GM21529 (cell line): Measurements from ENCODE around the gene TPM2.

Experiments
- ATAC-seq: cut with Tn5 transposase; IDR thresholded peaks from one replicate; pipeline ENCODE4 v1.9.1; 2021; ENCODE audit not compliant: unreplicated experiment

TPM2 gene

DNA sequence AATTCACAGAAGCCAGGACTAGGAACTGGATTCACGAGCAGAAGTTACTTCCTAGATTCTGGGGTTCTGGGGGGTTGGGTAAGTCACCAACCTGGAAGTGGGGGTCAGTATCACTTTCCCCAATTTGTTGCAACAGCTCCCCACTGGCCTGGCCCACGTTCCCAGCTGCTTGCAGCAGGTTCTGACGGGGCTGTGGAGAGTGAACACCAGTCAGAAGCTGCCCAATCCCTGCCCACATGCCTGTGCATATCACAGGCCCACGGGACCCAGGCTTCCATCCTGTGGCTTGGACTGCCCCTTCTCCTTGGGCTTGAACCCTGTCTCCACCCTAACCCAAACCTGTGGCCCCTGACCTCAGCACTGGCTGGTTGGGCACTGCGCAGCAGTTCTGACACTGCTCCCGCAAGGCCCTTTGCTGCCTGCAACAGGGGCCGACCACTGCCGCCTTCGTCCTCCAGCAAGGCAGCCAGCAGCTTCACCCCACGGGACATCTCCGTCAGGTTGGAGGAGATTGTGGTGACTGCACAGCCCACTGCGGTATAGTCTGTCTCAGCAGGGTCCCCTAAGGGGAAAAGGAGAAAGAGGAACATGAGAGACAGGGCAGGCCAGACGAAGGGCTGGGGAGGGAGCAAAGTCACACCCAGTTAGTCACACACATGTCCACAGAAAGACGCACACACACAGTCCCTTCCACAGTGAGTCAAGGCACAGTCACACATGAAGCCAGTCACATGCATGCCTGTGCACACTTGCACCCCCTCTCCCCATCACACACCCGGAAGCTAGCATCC lies 29.2 kb upstream of the TPM2 start:
- no peak for ATAC-seq

GRCh38 chr9:35717132-35717870 lies 27.6 kb upstream of the TPM2 start:
- no peak for ATAC-seq

GRCh38 chr9:35716230-35716629 lies 26.5 kb upstream of the TPM2 start:
- no peak for ATAC-seq

DNA sequence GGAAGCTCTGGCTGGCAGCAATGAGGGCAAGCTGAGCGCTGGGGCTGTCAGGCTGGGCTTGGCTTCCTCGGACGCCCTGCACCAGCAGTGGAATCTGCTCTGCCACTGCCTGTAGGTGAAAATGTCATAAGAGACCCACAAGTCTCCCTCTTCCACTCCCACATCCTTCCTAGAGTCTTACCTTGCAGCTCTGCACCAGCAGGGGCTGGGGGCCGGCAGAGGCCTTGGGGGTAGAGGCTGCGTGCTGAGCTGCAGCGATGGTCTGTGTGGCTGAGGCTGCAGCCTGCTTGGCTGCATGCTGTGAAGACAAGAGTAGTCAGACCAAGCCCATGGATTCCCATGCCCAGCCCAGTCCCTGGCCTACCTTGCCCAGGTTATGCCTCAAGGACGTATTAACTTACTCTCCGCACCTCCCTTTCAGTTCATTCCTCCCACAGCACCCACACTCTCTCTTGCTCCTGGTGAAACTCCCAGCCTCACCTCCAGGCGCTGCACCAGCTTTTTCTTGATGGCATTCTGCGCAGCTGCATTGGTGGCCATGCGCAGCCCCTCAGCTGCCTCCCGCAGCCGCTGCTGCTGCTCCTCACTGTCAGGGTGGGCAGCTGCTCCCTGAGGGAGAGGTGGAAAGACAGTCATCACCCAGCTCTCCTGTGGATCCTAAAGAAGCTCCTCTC lies 25.0 kb upstream of the TPM2 start:
- no peak for ATAC-seq

DNA sequence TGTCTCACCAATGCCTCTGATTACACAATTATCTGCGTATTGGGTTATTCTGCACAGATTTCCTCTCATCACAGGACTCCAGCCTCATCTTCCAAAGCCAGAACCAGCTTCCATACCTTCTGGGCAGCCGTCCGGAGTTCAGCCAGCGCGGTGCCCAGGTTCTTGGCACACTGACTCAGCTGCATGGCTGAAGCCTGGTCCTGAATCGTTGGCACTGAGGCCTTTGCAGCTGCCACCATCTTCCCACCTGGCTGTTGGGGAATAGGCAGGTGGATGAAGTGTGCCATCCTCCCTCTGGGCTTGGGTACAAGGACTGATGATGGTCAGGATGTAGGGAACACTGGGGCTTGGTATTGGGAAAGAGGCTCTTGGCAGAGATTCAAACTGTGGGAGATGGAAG lies 24.4 kb upstream of the TPM2 start:
- no peak for ATAC-seq

DNA sequence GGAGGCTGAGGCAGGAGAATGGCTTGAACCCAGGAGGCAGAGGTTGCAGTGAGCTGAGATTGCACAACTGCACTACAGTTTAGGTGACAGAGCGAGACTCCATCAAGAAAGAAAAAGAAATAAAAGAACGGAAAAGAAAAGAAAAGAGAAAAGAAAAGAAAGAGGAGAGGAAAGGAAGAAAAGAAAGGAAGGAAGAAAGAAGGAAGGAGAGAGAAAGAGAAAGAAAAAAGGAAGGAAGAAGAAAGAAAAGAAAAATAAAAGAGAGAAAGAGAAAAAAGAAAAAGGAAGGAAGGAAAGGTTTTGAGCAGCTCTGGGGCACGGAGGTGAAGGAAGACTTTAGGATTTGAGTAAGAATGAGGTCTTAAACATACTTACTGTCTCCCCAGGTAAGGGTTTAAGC lies 23.9 kb upstream of the TPM2 start:
- no peak for ATAC-seq

DNA sequence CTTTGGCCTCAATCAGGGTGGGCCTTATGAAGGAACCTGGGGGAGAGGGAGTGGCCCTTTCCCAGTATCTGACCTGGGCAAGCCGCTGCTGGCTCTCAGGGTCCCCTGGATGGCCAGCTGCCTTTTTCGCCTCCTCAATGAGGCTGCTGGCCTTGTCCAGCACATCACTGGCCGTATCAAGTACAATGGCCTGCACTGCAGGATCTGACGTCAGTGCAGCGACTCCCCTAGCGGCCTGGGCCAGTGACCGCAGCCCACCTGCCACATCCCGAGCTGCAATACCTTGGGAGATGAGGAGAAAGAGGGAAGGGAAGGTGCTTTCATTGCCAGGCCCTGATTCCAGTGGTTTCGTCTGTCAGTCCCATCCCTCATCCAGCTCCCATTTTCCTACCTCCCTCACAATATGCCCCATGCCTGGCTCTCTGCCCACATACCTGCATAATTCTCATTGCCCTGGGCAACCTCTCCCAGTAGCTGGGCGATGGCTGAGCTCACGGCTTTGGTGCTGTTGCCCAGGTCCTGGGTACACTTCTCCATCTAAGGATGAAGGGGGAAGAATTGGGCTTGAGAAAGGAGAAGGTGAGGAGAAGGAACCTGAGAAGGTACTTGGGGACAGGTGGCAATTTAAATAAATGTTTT lies 23.2 kb upstream of the TPM2 start:
- no peak for ATAC-seq

GRCh38 chr9:35711501-35712428 lies 22.0 kb upstream of the TPM2 start:
- no peak for ATAC-seq

GRCh38 chr9:35710818-35711500 lies 21.2 kb upstream of the TPM2 start:
- ATAC-seq = no peak

DNA sequence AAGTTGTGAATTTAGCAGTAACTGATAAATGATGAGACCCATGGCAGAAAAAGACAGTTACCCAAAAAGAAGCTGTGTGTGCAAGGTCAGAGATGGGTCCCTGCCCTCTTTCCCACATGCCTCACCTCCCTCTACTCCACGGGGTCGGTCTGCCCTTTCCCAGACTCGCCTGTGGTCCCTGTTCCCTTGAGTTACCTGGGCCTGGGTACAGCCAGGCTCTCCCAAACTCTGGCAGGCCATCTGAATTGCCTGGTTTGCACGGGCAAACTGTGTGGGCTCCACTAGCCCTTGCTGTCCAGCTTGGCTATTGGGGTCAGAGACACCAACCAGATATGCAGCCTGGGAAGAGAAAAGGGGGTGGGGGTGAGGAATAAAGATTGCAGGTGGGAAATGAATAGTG lies 18.4 kb upstream of the TPM2 start:
- no peak for ATAC-seq

- ATAC-seq = no peak
Measured at GRCh38 chr9:35706951-35707350, 17.2 kb upstream of the TPM2 start.

- no peak for ATAC-seq
Measured at GRCh38 chr9:35705836-35706430, 16.2 kb upstream of the TPM2 start.

GRCh38 chr9:35705372-35705771 lies 15.6 kb upstream of the TPM2 start:
- ATAC-seq = no peak

- ATAC-seq = no peak
Measured at GRCh38 chr9:35703906-35704672, 14.4 kb upstream of the TPM2 start.

GRCh38 chr9:35702696-35703095 lies 13.0 kb upstream of the TPM2 start:
- ATAC-seq = no peak

DNA sequence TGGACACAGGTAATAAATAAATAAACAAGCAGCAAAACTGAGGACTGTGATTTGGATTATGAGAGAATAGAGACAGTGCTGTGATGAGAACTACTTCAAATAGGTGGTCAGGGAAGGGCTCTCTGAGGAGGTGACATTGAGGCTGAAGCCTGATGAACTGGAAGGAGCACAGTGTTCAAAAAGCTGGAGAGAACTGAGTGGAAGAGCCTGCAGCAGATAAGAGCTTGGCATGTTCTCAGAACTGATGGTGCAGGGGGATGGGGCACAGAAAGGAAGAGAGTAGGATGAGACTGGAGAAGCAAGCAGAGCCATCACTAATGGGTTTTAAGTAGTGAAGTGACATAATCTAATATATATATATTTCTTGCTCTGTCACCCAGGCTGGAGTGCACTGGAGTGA lies 11.2 kb upstream of the TPM2 start:
- ATAC-seq = no peak

- no peak for ATAC-seq
Measured at GRCh38 chr9:35700031-35700430, 10.3 kb upstream of the TPM2 start.

DNA sequence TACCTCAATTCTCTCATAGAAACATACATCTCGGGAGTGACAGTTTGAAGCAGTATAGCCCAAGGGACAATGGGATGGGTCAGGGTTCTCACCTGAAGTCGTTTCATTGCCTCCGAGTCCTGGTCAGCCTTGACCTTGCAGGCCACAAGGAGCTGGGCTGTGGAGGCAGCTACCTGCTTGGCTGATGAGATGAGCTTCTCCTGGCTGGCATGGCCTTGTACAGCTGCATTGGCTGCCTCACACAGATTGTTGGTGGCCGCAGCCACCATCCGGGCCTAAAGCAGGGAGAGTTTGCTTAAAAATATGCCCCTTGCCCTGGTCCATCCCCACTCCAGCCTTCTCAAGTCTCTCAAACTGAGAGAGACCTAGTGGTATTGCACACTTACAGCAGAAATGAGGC lies 8.5 kb upstream of the TPM2 start:
- no peak for ATAC-seq

- ATAC-seq = no peak
Measured at GRCh38 chr9:35697486-35697885, 7.8 kb upstream of the TPM2 start.
